ENCODE data around the gene TMEM63C.

GRCh38 chr14:77266336-77266735 lies 84.7 kb downstream of the TMEM63C start:
- TF ChIP-seq POLR2A (IDR thresholded peaks at IDR 0.05), result no peak
- TF ChIP-seq CTCF (IDR thresholded peaks at IDR 0.05), result no peak
